ENCODE measurements around the gene BCAR3. TPM values are rescaled to one million over a fixed set of nuclear protein-coding genes. Genes with fewer than 3 reads are reported as not detected.

BCAR3 gene
- total and polyA plus RNA-seq, 4 donors, result 12.2 to 33.3 (median 18.2) TPM

DNA sequence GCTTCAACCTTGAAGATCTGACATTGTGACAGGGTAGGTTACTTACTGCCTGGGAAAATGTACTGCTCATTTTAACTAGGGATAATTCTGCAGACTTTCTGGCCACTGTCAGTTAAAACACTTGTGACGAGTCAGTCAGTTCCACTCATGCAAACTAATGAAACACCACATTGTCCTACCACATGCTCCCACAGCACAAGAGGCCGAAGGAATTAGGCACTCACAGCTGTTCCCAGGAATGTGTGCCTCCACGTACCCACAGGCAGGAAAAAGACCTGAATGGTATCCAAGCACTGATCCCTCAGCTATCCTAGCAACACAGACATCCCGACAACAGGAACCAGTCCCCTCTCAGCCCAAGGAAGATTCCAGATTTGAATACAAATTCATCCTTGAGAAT, 12.3 kb downstream of the BCAR3 start:
- Histone ChIP-seq H3K9ac (ENCODE audit: insufficient read depth in 1 of 2, low read length in 2 of 2) (no peak overlapping the region), H3K36me3 (ENCODE audit: control insufficient read depth in 4 of 4, insufficient read depth in 4 of 4, low read length in 4 of 4) (peaks cover 0 to 5% (median 2%) of the 10 kb centered on the region in 4 donors), H3K9me3 (ENCODE audit: control insufficient read depth in 4 of 4, insufficient read depth in 3 of 4, low read length in 3 of 4) (no peaks in the 10 kb centered on the region), H3K27me3 (ENCODE audit: control insufficient read depth in 3 of 3, insufficient read depth in 3 of 3, low read length in 2 of 3) (no peaks in the 10 kb centered on the region), H3K4me1 (ENCODE audit: control insufficient read depth in 5 of 5, insufficient read depth in 5 of 5, low read length in 5 of 5) (peaks cover 22 to 35% (median 32%) of the 10 kb centered on the region in 5 donors), H3K27ac (ENCODE audit: low read depth in 1 of 2, low read length in 1 of 2) (peak overlapping the region in 1 of 2 donors; percentile 64), H3K4me3 (no peak overlapping the region)
- ATAC-seq (ENCODE audit: insufficient read depth, low FRiP score) (no peak), DNase-seq (no peak)
- 66 to 83% methylated on average over 4 of the region's 4 CpGs for WGBS, 2 donors
- TF ChIP-seq, protein P1, sequence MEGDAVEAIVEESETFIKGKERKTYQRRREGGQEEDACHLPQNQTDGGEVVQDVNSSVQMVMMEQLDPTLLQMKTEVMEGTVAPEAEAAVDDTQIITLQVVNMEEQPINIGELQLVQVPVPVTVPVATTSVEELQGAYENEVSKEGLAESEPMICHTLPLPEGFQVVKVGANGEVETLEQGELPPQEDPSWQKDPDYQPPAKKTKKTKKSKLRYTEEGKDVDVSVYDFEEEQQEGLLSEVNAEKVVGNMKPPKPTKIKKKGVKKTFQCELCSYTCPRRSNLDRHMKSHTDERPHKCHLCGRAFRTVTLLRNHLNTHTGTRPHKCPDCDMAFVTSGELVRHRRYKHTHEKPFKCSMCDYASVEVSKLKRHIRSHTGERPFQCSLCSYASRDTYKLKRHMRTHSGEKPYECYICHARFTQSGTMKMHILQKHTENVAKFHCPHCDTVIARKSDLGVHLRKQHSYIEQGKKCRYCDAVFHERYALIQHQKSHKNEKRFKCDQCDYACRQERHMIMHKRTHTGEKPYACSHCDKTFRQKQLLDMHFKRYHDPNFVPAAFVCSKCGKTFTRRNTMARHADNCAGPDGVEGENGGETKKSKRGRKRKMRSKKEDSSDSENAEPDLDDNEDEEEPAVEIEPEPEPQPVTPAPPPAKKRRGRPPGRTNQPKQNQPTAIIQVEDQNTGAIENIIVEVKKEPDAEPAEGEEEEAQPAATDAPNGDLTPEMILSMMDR (IDR thresholded peaks at IDR 0.05; ENCODE audit: control extremely low read depth, extremely low read depth), result no peak

DNA sequence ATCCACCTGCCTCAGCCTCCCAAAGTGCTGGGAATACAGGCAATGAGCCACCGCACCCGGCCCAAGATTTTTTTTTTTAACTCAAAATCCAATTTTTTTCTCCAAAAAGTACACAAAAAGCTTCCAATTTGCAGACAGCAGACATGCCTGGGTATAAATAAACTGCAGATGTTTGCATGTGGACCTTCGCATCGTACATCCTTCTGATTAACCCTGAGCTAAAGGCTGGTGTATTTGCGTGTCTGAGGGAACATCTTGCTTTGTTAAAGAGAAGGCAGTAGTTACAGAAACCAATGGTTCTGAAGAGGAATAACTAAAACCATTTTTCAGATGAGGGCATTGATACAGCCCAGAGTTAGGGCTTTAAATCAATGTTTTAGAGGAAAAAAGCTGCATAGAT, 12.7 kb downstream of the BCAR3 start:
- Histone ChIP-seq H3K27ac (ENCODE audit: low read depth in 1 of 2, low read length in 1 of 2) (no peak overlapping the region), H3K4me1 (ENCODE audit: control insufficient read depth in 5 of 5, insufficient read depth in 5 of 5, low read length in 5 of 5) (peaks cover 22 to 36% (median 30%) of the 10 kb centered on the region in 5 donors), H3K9ac (ENCODE audit: insufficient read depth in 1 of 2, low read length in 2 of 2) (no peak overlapping the region), H3K9me3 (ENCODE audit: control insufficient read depth in 4 of 4, insufficient read depth in 3 of 4, low read length in 3 of 4) (no peaks in the 10 kb centered on the region), H3K36me3 (ENCODE audit: control insufficient read depth in 4 of 4, insufficient read depth in 4 of 4, low read length in 4 of 4) (peaks cover 0 to 5% (median 2%) of the 10 kb centered on the region in 4 donors), H3K27me3 (ENCODE audit: control insufficient read depth in 3 of 3, insufficient read depth in 3 of 3, low read length in 2 of 3) (no peaks in the 10 kb centered on the region), H3K4me3 (no peak overlapping the region)
- ATAC-seq (ENCODE audit: insufficient read depth, low FRiP score) (no peak), DNase-seq (no peak)
- TF ChIP-seq, protein P1 (IDR thresholded peaks at IDR 0.05; ENCODE audit: control extremely low read depth, extremely low read depth), result no peak
- WGBS, 2 donors, result 88 to 91% methylated on average over 5 of the region's 5 CpGs

DNA sequence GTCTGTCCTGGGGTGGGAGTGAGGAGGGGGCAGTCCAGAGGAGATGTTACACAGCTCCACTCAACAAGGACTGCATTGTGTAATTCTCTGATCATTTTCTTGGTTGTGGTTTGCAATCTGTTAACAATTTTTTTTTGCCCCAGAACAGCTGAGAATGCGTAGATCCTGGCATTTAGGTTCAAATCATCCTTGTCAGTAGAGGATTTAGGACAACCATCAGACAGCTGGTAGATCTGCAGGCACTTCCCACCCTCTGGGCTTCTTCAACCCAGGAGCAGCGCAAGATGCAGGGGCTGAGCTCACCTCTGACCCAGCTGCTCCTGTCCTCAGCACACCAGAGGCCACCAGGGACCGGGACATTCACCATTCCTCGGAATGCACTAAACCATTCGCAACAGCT, 13.5 kb downstream of the BCAR3 start:
- Histone ChIP-seq H3K27ac (ENCODE audit: low read depth in 1 of 2, low read length in 1 of 2) (no peak overlapping the region), H3K27me3 (ENCODE audit: control insufficient read depth in 3 of 3, insufficient read depth in 3 of 3, low read length in 2 of 3) (no peaks in the 10 kb centered on the region), H3K4me1 (ENCODE audit: control insufficient read depth in 5 of 5, insufficient read depth in 5 of 5, low read length in 5 of 5) (peaks cover 21 to 37% (median 33%) of the 10 kb centered on the region in 5 donors), H3K9ac (ENCODE audit: insufficient read depth in 1 of 2, low read length in 2 of 2) (no peak overlapping the region), H3K36me3 (ENCODE audit: control insufficient read depth in 4 of 4, insufficient read depth in 4 of 4, low read length in 4 of 4) (peaks cover 0 to 7% (median 2%) of the 10 kb centered on the region in 4 donors), H3K9me3 (ENCODE audit: control insufficient read depth in 4 of 4, insufficient read depth in 3 of 4, low read length in 3 of 4) (no peaks in the 10 kb centered on the region), H3K4me3 (no peak overlapping the region)
- ATAC-seq (ENCODE audit: insufficient read depth, low FRiP score), result no peak
- WGBS, 2 donors, result 92% methylated on average over 5 of the region's 5 CpGs
- TF ChIP-seq, protein P1 (IDR thresholded peaks at IDR 0.05; ENCODE audit: control extremely low read depth, extremely low read depth), result no peak
- DNase-seq, result no peak

DNA sequence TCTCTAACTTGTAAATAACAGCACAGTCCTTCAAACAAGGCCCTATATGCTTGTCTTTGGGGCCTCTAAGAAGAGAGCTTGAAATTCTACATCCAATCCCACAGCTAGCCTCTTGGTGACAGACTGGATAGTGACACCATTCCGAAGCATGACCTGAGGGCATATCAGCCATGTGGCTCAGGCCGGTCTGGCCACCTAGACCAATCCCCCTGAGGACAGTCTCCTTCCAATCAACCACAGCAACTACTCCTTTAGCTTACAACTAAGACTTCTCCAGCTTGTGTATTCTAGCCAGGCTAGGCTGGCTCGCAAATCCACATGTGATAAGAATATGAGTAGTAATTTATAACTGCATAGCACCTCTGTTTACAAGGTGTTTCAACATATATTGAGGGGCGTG, 14.0 kb downstream of the BCAR3 start:
- Histone ChIP-seq H3K4me3 (no peak overlapping the region), H3K4me1 (ENCODE audit: control insufficient read depth in 5 of 5, insufficient read depth in 5 of 5, low read length in 5 of 5) (peaks cover 18 to 32% (median 29%) of the 10 kb centered on the region in 5 donors), H3K27me3 (ENCODE audit: control insufficient read depth in 3 of 3, insufficient read depth in 3 of 3, low read length in 2 of 3) (no peaks in the 10 kb centered on the region), H3K9ac (ENCODE audit: insufficient read depth in 1 of 2, low read length in 2 of 2) (no peak overlapping the region), H3K9me3 (ENCODE audit: control insufficient read depth in 4 of 4, insufficient read depth in 3 of 4, low read length in 3 of 4) (no peaks in the 10 kb centered on the region), H3K27ac (ENCODE audit: low read depth in 1 of 2, low read length in 1 of 2) (no peak overlapping the region), H3K36me3 (ENCODE audit: control insufficient read depth in 4 of 4, insufficient read depth in 4 of 4, low read length in 4 of 4) (peaks cover 0 to 7% (median 2%) of the 10 kb centered on the region in 4 donors)
- no peak for ATAC-seq (ENCODE audit: insufficient read depth, low FRiP score)
- WGBS, 2 donors, result 93 to 95% methylated on average over 4 of the region's 4 CpGs
- no peak for DNase-seq
- TF ChIP-seq, protein P1 (IDR thresholded peaks at IDR 0.05; ENCODE audit: control extremely low read depth, extremely low read depth), result no peak
